ENCODE data around the gene RHOT2.

DNA sequence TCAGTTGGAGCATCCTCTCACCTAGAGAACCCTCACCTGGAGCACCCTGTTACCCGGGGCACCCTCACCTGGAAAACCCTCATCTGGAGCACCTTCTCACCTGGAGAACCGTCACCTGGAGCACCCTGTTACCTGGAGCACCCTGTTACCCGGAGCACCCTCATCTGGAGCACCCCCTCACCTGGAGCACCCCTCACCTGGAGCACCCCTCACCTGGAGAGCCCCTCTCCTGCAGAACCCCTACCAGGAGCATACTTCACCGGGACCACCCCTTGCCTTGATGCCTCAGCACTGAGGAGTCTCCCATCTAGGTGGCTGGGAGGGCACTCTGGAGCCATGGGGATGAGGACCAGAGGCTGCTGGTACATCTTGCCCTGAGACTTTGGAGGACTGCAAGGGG is 41.0 kb downstream of the RHOT2 start:
- TF ChIP-seq, protein P1, sequence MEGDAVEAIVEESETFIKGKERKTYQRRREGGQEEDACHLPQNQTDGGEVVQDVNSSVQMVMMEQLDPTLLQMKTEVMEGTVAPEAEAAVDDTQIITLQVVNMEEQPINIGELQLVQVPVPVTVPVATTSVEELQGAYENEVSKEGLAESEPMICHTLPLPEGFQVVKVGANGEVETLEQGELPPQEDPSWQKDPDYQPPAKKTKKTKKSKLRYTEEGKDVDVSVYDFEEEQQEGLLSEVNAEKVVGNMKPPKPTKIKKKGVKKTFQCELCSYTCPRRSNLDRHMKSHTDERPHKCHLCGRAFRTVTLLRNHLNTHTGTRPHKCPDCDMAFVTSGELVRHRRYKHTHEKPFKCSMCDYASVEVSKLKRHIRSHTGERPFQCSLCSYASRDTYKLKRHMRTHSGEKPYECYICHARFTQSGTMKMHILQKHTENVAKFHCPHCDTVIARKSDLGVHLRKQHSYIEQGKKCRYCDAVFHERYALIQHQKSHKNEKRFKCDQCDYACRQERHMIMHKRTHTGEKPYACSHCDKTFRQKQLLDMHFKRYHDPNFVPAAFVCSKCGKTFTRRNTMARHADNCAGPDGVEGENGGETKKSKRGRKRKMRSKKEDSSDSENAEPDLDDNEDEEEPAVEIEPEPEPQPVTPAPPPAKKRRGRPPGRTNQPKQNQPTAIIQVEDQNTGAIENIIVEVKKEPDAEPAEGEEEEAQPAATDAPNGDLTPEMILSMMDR (IDR thresholded peaks at IDR 0.05), result no peak
- TF ChIP-seq POLR2A (IDR thresholded peaks at IDR 0.05), result no peak

All from lower leg skin (tissue), 3 donors.